ENCODE data around the gene TMEM200B. TPM values are rescaled to one million over a fixed set of nuclear protein-coding genes. Genes with fewer than 3 reads are reported as not detected.

TMEM200B gene
- 0.33 TPM for polyA plus RNA-seq

GRCh38 chr1:29123887-29124365, at the start of gene TMEM200B:
TSS of gene TMEM200B (minus strand) at chr1:29123903. CDS start at chr1:29121828, 2,075 bp downstream.
- peaks cover 0 to 7% (median 4%) of the 10 kb centered on the region in 3 donors for H3K4me1 Mint-ChIP-seq
- H3K27ac Mint-ChIP-seq: peak within 1 kb of the TSS in 1 of 3 donors; percentile 3
- peak within 1 kb of the TSS; percentile 62 to 91 (median 83) for H3K4me3 Mint-ChIP-seq
- no peaks in the 10 kb centered on the region for H3K9me3 Mint-ChIP-seq
- H3K27me3 Mint-ChIP-seq: peaks cover 18% of the 10 kb centered on the region
- no peaks in the 10 kb centered on the region for H3K36me3 Mint-ChIP-seq

- Mint-ChIP-seq H3K36me3 (peaks cover 4% of the 10 kb centered on the region), H3K9me3 (no peaks in the 10 kb centered on the region), H3K27ac (no peak overlapping the region), H3K4me1 (peaks cover 46 to 53% (median 49%) of the 10 kb centered on the region in 3 donors), H3K4me3 (no peak overlapping the region), H3K27me3 (no peaks in the 10 kb centered on the region)
These were observed 48.8 kb upstream of the TMEM200B start for GRCh38 chr1:29172415-29172939.

GRCh38 chr1:29171521-29171920, 47.8 kb upstream of the TMEM200B start:
- Mint-ChIP-seq H3K27ac (peak overlapping the region in 2 of 3 donors; percentile 11 to 78), H3K9me3 (no peaks in the 10 kb centered on the region), H3K4me1 (peaks cover 45 to 48% (median 48%) of the 10 kb centered on the region in 3 donors), H3K27me3 (no peaks in the 10 kb centered on the region), H3K36me3 (peaks cover 4% of the 10 kb centered on the region), H3K4me3 (peak overlapping the region in 3 of 4 donors; percentile 12 to 68 (median 66))

- Mint-ChIP-seq H3K27me3 (no peaks in the 10 kb centered on the region), H3K9me3 (no peaks in the 10 kb centered on the region), H3K4me3 (peak overlapping the region in 3 of 4 donors; percentile 12 to 71 (median 66)), H3K36me3 (peaks cover 4% of the 10 kb centered on the region), H3K27ac (peak overlapping the region in 2 of 3 donors; percentile 11 to 78), H3K4me1 (peaks cover 42 to 47% (median 46%) of the 10 kb centered on the region in 3 donors)
These were observed 47.4 kb upstream of the TMEM200B start for GRCh38 chr1:29171089-29171488.

- Mint-ChIP-seq H3K27ac (peak overlapping the region in 1 of 3 donors; percentile 84), H3K4me1 (peaks cover 44 to 46% (median 45%) of the 10 kb centered on the region in 3 donors), H3K27me3 (no peaks in the 10 kb centered on the region), H3K36me3 (peaks cover 4% of the 10 kb centered on the region), H3K9me3 (no peaks in the 10 kb centered on the region), H3K4me3 (peak overlapping the region; percentile 11 to 80 (median 50))
These were observed 46.3 kb upstream of the TMEM200B start for GRCh38 chr1:29169976-29170375.

- Mint-ChIP-seq H3K9me3 (no peaks in the 10 kb centered on the region), H3K4me3 (no peak overlapping the region), H3K27me3 (no peaks in the 10 kb centered on the region), H3K27ac (no peak overlapping the region), H3K4me1 (peaks cover 44 to 52% (median 49%) of the 10 kb centered on the region in 3 donors), H3K36me3 (peaks cover 2% of the 10 kb centered on the region)
These were observed 44.2 kb upstream of the TMEM200B start for GRCh38 chr1:29167904-29168303.

- Mint-ChIP-seq H3K27me3 (no peaks in the 10 kb centered on the region), H3K4me3 (no peak overlapping the region), H3K36me3 (no peaks in the 10 kb centered on the region), H3K4me1 (peaks cover 36 to 41% (median 40%) of the 10 kb centered on the region in 3 donors), H3K9me3 (no peaks in the 10 kb centered on the region), H3K27ac (no peak overlapping the region)
These were observed 42.7 kb upstream of the TMEM200B start for GRCh38 chr1:29166291-29166878.

GRCh38 chr1:29164588-29164987, 40.9 kb upstream of the TMEM200B start:
- Mint-ChIP-seq H3K4me3 (no peak overlapping the region), H3K9me3 (no peaks in the 10 kb centered on the region), H3K36me3 (peaks cover 2% of the 10 kb centered on the region), H3K4me1 (peaks cover 18 to 24% (median 22%) of the 10 kb centered on the region in 3 donors), H3K27ac (peak overlapping the region in 1 of 3 donors; percentile 35), H3K27me3 (no peaks in the 10 kb centered on the region)

GRCh38 chr1:29162476-29163138, 38.9 kb upstream of the TMEM200B start:
- no peak overlapping the region for H3K4me3 Mint-ChIP-seq
- peaks cover 9 to 17% (median 12%) of the 10 kb centered on the region in 3 donors for H3K4me1 Mint-ChIP-seq
- H3K9me3 Mint-ChIP-seq: no peaks in the 10 kb centered on the region
- H3K27ac Mint-ChIP-seq: no peak overlapping the region
- H3K36me3 Mint-ChIP-seq: peaks cover 3% of the 10 kb centered on the region
- no peaks in the 10 kb centered on the region for H3K27me3 Mint-ChIP-seq

GRCh38 chr1:29162025-29162424, 38.3 kb upstream of the TMEM200B start:
- Mint-ChIP-seq H3K4me1 (peaks cover 7 to 17% (median 12%) of the 10 kb centered on the region in 3 donors), H3K27ac (no peak overlapping the region), H3K36me3 (peaks cover 3% of the 10 kb centered on the region)

GRCh38 chr1:29159773-29160172, 36.1 kb upstream of the TMEM200B start:
- H3K4me3 Mint-ChIP-seq: no peak overlapping the region
- H3K4me1 Mint-ChIP-seq: peaks cover 5 to 11% (median 8%) of the 10 kb centered on the region in 3 donors
- H3K36me3 Mint-ChIP-seq: peaks cover 8% of the 10 kb centered on the region
- no peak overlapping the region for H3K27ac Mint-ChIP-seq
- H3K27me3 Mint-ChIP-seq: no peaks in the 10 kb centered on the region
- no peaks in the 10 kb centered on the region for H3K9me3 Mint-ChIP-seq

More at GRCh38 chr1:29162025-29162424, 38.3 kb upstream of the TMEM200B start:
- Mint-ChIP-seq H3K27me3 (no peaks in the 10 kb centered on the region), H3K4me3 (no peak overlapping the region), H3K9me3 (no peaks in the 10 kb centered on the region)

GRCh38 chr1:29157269-29157601, 33.5 kb upstream of the TMEM200B start:
- Mint-ChIP-seq H3K4me1 (peaks cover 0 to 2% (median 0%) of the 10 kb centered on the region in 3 donors), H3K9me3 (no peaks in the 10 kb centered on the region), H3K36me3 (peaks cover 9% of the 10 kb centered on the region), H3K27me3 (no peaks in the 10 kb centered on the region), H3K4me3 (no peak overlapping the region), H3K27ac (no peak overlapping the region)

GRCh38 chr1:29156543-29157268, 33.0 kb upstream of the TMEM200B start:
- Mint-ChIP-seq H3K27ac (no peak overlapping the region), H3K4me3 (no peak overlapping the region), H3K4me1 (peaks cover 0 to 2% (median 0%) of the 10 kb centered on the region in 3 donors), H3K9me3 (no peaks in the 10 kb centered on the region), H3K36me3 (peaks cover 9% of the 10 kb centered on the region), H3K27me3 (no peaks in the 10 kb centered on the region)

- Mint-ChIP-seq H3K9me3 (no peaks in the 10 kb centered on the region), H3K4me3 (no peak overlapping the region), H3K27me3 (no peaks in the 10 kb centered on the region), H3K4me1 (peaks cover 0 to 1% (median 0%) of the 10 kb centered on the region in 3 donors), H3K27ac (peak overlapping the region in 2 of 3 donors; percentile 13 to 19), H3K36me3 (peaks cover 19% of the 10 kb centered on the region)
These were observed 28.5 kb upstream of the TMEM200B start for GRCh38 chr1:29152046-29152805.
